ENCODE results near the gene OR56A3.

DNA sequence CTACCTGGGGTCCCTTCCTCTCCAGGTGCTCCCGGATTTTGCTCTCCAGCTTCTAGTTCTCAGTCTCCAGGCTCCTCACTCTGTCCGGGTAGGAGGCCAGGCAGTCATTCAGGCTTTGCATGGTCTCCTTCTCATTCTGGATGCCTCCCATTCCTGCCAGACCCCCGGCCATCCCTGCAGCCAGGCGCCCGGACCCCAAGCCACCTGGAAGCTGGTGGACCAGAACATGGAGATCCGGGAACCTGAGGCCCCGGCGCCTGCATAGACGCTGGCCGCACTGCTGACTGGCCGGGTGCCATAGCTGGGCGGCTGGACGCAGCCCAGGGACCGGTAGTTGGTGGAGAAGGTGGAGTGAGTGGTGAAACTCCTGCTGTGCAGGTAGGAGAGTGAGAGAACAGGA is 52.7 kb downstream of the OR56A3 start:
- TF ChIP-seq, protein P1, sequence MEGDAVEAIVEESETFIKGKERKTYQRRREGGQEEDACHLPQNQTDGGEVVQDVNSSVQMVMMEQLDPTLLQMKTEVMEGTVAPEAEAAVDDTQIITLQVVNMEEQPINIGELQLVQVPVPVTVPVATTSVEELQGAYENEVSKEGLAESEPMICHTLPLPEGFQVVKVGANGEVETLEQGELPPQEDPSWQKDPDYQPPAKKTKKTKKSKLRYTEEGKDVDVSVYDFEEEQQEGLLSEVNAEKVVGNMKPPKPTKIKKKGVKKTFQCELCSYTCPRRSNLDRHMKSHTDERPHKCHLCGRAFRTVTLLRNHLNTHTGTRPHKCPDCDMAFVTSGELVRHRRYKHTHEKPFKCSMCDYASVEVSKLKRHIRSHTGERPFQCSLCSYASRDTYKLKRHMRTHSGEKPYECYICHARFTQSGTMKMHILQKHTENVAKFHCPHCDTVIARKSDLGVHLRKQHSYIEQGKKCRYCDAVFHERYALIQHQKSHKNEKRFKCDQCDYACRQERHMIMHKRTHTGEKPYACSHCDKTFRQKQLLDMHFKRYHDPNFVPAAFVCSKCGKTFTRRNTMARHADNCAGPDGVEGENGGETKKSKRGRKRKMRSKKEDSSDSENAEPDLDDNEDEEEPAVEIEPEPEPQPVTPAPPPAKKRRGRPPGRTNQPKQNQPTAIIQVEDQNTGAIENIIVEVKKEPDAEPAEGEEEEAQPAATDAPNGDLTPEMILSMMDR (IDR thresholded peaks at IDR 0.05): no peak
- no peak for TF ChIP-seq ZFX (IDR thresholded peaks at IDR 0.05; ENCODE audit: borderline replicate concordance)
